Measurements from ENCODE around the gene BST1.

BST1 gene

GRCh38 chr4:15676899-15677298 lies 26.0 kb upstream of the BST1 start:
- no peak for DNase-seq

- DNase-seq = no peak
Observed at GRCh38 chr4:15677507-15677988, 25.3 kb upstream of the BST1 start.

DNA sequence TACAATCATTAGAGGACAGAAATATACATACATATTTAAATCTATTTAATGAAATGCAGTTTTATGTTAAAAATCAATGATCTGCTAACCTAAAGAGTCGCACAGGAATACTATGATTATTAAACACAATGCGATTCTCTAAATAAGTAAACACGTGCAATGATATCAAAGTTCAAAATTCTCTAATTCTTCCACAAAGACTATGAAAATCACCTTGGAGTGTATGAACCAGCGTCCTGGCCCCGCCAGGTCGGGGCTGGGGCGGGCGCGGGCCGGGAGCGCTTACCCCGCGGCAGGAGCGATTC lies 21.8 kb upstream of the BST1 start:
- no peak for DNase-seq

DNA sequence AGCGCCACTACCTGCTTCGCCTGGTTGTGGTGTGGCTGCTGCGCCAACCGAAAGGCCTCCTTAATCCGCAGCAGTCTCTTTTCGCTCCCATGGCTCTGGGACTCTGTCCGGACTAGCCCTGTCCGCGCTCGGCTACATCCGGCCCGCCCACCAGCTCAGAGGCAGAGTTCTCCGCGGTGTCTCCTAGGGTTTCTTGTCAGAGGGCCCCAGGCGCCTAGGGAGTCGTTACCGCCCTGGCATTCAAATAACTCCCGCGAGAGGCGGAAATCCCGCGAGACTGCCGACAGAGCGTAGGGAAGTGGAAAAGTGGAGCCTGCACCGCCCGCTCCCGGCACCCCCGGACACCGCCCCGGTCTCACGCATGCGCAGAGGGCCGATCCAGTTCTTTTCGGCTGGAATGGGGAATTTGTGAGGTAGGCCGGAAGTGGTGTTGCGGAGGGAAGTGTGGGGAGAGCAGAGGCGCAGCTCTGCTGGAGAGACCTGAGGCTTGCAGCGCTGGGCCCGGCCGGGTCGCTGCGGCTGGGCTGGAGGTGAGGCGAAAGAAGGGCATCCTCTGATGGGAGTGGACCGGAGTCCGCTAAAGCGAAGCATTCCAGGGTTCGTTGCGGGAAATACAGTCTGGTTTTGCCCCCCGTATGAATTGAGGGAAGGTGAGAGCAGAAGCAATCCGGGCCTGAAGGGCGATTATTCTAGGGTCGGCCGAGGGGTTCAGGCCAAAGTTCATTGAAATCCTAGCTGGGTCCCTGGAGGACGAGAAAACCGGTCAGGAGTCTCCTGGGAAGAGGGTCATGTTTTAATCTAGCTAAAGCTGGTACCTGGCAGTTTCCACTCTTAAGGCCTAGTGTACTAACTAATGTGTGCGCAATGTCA lies 21.3 kb upstream of the BST1 start, which contains the start of gene FAM200B:
Gene FAM200B, plus strand, starts transcription at position 456 of the 870 bp plus-strand sequence. CDS start 5,151 bp downstream, outside the sequence.
- peak; percentile 98 for DNase-seq

GRCh38 chr4:15682242-15683142 lies 20.4 kb upstream of the BST1 start:
- DNase-seq = no peak

DNA sequence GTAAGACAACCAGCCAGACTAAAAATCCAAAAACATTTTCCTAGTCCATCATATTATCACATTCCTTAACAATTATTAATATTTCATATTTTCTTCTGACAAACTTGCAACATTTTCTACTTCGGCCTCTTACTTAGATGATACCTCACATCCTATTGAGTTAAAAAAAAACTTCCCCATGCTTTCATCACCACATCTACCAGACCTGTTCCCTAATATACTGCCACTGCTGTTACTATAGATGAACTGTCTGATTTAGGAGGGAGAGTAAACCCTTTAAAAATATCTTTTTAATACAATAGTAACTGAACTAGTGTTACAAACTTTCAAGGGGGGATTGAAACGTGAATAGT lies 19.7 kb upstream of the BST1 start:
- DNase-seq = peak; percentile 27

DNA sequence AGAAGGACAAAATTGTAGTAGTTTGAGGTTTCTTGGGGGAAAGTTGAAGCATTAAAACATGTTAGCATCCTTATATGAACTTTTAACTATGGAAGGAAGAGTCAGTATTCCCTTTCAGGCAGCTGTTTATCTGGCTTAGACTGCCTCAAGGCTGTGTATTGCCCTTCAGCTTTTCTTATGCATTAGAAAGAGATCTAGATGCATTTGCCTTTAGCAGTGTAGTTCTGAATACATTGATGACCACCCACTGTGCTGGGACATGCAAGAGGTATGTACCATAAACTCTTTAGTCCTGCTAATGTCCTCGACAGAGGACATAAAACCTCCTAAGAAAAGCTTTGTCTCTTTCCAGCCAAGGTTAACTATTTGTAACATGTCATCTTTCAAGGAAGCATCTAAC lies 18.4 kb upstream of the BST1 start:
- no peak for DNase-seq

GRCh38 chr4:15688051-15688450 lies 14.8 kb upstream of the BST1 start:
- DNase-seq = no peak

- DNase-seq = peak; percentile 82
Observed at GRCh38 chr4:15689540-15689939, 13.3 kb upstream of the BST1 start.

GRCh38 chr4:15690020-15690809 lies 12.7 kb upstream of the BST1 start:
- peak; percentile 81 for DNase-seq

DNA sequence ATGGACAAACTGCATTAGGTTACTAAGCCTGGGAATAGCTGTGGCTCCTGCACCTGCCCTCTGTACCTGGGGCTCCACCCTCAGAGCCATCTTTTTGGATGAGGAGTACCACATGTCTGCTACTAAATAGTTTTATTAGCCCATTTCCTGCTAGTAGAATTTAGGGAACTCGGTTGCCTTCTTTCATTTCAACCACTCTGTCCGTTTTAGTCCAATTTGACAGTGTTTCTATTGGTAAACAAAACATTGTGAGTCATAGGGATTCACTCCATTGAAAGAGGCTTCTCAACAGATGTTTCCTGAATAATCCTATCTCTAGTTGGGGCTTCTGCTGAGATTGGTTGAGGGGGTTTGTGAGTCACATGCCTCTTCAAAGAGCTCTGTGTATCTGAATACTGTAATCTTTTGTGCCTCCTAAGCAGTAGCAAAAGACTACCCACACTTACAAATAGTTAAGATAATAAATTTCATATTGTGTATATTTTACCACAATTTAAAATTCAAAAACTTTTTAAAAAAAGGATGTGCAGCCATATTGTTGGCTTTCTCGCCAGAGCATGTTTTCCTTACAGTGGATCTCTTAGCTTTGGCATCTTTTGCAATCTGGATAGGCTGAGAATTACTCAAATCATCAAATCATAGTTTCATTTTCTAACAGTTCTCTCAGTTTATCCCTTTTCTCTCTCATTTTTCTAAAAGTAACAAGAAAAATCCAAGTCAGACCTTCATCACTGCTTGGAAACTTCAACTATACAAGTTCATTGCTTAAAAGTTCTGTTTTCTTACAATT lies 11.3 kb upstream of the BST1 start:
- DNase-seq = peak; percentile 78

DNA sequence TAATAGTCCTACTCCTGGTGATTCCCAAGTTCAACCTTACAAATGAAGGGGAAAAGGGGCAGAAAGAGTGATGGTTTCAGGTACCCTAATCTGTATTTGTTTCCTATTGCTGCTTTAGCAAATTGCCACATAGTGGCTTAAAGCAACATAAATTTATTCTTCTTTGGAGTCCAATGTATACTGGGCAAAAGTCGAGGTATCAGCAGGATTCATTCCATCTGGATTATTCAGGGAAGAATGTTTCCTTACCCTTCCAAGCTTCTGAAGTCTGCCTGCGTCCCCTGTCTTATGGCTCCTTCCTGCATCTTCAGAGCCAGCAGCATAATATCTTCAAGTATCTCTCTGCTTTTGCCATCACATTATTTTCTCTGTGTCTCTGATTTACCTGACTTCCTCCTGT lies 10.3 kb upstream of the BST1 start:
- no peak for DNase-seq

DNA sequence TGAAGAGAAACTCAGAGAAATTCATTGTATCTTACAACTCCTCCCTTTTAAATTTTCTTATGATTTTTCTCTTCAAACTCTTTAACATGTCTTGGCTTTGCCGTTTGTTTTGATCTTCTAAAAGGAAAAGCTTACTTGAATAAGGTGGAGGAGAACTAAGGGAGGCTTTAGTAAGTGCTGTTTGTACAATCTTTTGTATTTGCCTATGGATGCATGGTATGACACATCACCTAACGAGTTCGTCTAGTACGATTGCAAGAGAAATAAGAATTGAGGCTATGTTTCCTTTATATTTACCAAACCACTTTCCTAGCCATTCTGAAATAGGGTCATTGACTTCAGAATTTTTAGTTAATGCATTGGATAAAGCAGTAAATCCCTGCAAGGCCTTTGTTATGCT lies 8.4 kb upstream of the BST1 start:
- no peak for DNase-seq

DNA sequence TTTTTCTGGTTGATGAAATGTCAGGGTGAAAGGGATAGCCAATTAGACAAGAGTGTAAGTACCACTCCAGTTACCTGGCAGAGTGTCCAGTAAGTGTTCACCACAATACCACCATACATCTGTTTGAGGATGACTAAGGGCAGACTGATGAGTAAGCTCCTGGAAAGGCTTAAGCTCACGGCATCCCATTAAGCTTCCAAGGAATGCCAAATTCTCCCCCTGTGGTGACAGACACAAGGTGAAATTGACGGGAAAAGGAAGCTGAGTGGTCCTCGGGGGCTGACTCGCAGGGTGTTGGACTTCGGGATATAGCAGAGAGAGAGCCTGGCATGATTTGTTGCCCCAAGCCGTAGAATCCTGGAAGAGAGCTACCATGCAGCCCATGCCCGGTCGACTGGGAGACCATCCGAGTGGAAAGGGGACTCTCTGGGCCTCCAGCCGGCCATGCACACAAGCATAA lies 7.6 kb upstream of the BST1 start:
- peak; percentile 21 for DNase-seq

GRCh38 chr4:15695729-15696128 lies 7.1 kb upstream of the BST1 start:
- DNase-seq = no peak

DNA sequence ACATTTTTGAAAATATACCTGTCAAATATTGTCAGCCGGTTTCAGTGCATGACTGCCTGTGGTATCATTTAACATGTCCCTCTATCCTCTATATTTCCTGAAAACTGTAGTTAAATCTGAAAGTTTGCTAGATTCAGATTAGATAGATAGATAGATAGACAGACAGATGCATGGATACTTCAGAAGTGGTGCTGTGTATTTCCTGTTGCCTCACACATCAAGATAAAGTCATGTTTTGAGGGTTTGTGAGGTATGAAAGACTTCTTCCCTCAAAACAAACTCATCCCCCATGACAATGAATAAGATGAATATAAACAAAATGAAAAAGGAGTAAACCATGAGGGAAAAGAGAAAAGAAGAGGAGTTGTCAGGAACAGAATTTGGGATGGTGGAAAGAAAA lies 6.0 kb upstream of the BST1 start:
- no peak for DNase-seq

DNA sequence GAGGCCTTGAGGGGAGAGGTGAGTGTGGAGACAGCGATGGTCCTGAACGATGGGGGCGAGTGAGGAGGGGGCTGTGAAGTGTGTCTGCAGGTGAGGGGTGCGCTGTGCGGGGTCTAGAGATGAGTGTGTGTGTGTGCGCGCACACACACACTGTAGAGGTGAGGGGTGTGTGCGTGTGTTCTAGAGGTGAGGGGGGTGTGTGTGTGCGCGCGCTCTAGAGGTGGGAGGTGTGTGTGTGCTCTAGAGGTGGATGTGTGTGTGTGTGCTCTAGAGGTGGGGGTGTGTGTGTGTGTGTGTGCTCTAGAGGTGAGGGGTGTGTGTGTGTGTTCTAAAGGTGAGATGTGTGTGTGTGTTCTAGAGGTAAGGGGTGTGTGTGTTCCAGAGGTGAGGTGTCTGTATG lies 574 bp downstream of the BST1 start:
- no peak for DNase-seq

GRCh38 chr4:15704129-15704528 lies 1.3 kb downstream of the BST1 start:
- no peak for DNase-seq

- DNase-seq = no peak
Observed at GRCh38 chr4:15706646-15707362, 3.9 kb downstream of the BST1 start.

DNA sequence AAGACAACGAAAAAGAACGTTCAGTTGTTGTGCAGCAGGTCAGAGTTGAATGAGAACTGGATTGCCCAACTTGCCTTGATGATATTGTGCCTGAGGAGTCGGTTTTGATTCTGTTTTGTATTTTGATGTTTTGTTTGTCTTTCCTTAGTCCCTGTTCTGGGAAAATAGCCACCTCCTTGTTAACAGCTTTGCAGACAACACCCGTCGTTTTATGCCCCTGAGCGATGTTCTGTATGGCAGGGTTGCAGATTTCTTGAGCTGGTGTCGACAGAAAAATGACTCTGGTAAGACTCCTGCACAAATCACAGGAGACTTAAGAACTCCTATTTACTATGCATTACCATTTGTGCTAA lies 4.5 kb downstream of the BST1 start:
- no peak for DNase-seq

- DNase-seq = no peak
Observed at GRCh38 chr4:15711762-15712161, 8.9 kb downstream of the BST1 start.

DNA sequence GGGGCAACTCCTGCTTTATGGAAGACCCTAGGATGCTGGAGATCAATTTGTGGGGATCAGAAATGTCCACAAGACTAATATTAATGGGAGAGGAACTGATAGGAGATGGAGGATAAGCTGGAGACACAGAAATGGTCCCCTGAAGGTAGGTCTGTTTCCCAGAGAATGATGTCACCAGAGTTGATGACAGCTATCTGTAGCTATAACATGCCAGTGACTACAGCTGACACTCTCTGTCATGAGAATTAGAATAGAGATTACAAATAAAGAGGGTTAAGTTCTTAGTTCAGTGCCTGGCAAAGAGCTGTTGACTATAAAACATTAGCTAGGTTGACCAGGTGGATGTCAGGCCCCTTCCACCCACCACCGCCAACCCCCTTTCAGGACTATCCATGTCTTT lies 9.3 kb downstream of the BST1 start:
- no peak for DNase-seq

All from MV-4-11 (cell line).